Stomach (tissue), 9 donors: ENCODE measurements around the gene C16orf46. TPM values are rescaled to one million over a fixed set of nuclear protein-coding genes. Genes with fewer than 3 reads are reported as not detected.

Experiments used
- DNase-seq, 2 donors: peaks; one replicate each; pipeline versions ENCODE4 v3.0.0 to v3.0.0-alpha.2; 2013 to 2019
- H3K27ac ChIP-seq, 5 donors: fragments of 200-600 bp in 4 of 5; sonication (generic) in 4 of 5; one replicate each; pipeline ENCODE4 v1.5.1; 2013 to 2019; ENCODE audit warnings: mild to moderate bottlenecking in 1 of 5, moderate library complexity in 1 of 5
- H3K27me3 ChIP-seq, 3 donors: fragments of 200-600 bp; sonication (generic); one replicate each; pipeline ENCODE4 v1.5.1; 2017 to 2019; ENCODE audit warnings: mixed run types in 1 of 3
- H3K36me3 ChIP-seq, 4 donors: fragments of 200-600 bp; sonication (generic); 1 replicate in 3 of 4; 2 replicates in 1 of 4; pipeline ENCODE4 v1.5.1; 2016 to 2019
- H3K4me1 ChIP-seq, 4 donors: fragments of 200-600 bp; sonication (generic); one replicate each; pipeline ENCODE4 v1.5.1; 2016 to 2019
- H3K4me3 ChIP-seq, 4 donors: fragments of 200-600 bp; sonication (generic) in 3 of 4; one replicate each; pipeline ENCODE4 v1.5.1; 2016 to 2019; ENCODE audit warnings: mild to moderate bottlenecking in 1 of 4
- H3K9me3 ChIP-seq, 4 donors: fragments of 200-600 bp; sonication (generic); one replicate each; pipeline ENCODE4 v1.5.1; 2016 to 2019
- EP300 ChIP-seq: sonication (generic); formaldehyde crosslinking; IDR thresholded peaks from one replicate; pipeline ENCODE4 v1.6.1; 2017; ENCODE audit warnings: antibody characterized with exemption
- POLR2A ChIP-seq, 4 donors: fragments of 450-650 bp; IDR thresholded peaks; one replicate each; pipeline ENCODE4 v1.6.1; 2016; ENCODE audit warnings: antibody characterized with exemption in 4 of 4, control low read depth in 2 of 4, mild to moderate bottlenecking in 1 of 4, moderate library complexity in 1 of 4
- POLR2AphosphoS5 ChIP-seq, 3 donors: sonication (generic); formaldehyde crosslinking; IDR thresholded peaks; one replicate each; pipeline ENCODE4 v1.6.1; 2016; ENCODE audit warnings: antibody characterized with exemption in 3 of 3
- WGBS, 5 donors: extraction: QIAGEN DNeasy Blood & Tissue Kit in 3 of 5; methylation state at CpG; one replicate each; pipeline versions ENCODE4 v1.1.5 to v1.1.7; 2013 to 2018; 5-methylcytosine and 5-hydroxymethylcytosine counted together
- intact Hi-C: fragments of 100-400 bp; cut with DNase I; formaldehyde crosslinking; loops from one replicate; pipeline ENCODE4 v1.15.1; 2023; ENCODE audit warnings: low total_unique reads
- polyA plus RNA-seq, 3 donors: library from polyadenylated mRNA; stranded (reverse); fragments of 200-250 nt; gene quantifications; one replicate each; pipeline ENCODE4 v1.2.3, GENCODE V29; 2013
- total RNA-seq, 5 donors: library from RNA; depleted of rRNA; stranded (reverse); fragments of >200 nt; gene quantifications; one replicate each; pipeline versions ENCODE4 v1.1.0 to v1.2.3, GENCODE V29; 2014 to 2016
- TF ChIP-seq, protein P1 (sequence below), 7 experiments: fragments of 450-650 bp in 4 of 7; fragments of 200-600 bp in 3 of 7; sonication (generic) in 3 of 7; IDR thresholded peaks; one replicate each; pipeline ENCODE4 v1.5.1; 2016 to 2019; ENCODE audit warnings: antibody characterized with exemption in 7 of 7, control low read depth in 2 of 7, mild to moderate bottlenecking in 1 of 7
- donor health status: healthy with polysubstance abuse.
- donor health status: Bipolar disorder and iron deficiency.
- donor health status: healthy.

Gene C16orf46
- total and polyA plus RNA-seq, 8 donors: 0.44 to 1.1 (median 0.62) TPM; not detected in 4

DNA sequence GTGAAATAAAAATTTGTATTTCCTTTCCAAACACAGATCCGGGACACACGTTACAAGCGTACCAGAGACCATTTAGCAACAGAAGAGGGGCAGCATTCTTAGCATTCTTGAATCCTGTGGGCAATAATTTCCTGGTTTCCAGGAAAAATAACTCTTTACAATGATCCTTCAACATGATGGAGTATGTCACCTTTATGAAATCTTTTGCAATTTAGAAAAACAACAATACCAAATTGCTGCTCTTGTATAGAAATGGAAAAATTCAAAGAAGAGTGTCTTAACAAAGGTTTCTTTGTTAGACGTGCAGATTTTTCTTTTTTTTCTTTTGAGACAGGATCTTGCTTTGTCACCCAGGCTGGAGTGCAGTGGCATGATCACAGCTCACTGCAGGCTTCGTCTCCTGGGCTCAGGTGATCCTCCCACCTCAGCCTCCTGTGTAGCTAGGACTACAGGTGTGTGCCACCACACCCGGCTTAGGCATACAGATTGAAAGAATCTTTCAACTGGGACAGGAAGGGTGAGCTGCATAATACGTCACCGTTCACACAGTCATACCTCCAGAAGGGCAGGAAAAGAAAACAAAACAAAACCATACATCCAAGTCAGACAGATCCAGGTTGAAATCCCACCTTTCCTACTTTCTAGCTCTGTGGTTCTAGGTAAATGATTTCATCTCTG is 29.9 kb upstream of the C16orf46 start:
- Histone ChIP-seq H3K27me3 (no peaks in the 10 kb centered on the region), H3K9me3 (no peaks in the 10 kb centered on the region), H3K4me1 (no peaks in the 10 kb centered on the region), H3K27ac (no peak overlapping the region), H3K36me3 (no peaks in the 10 kb centered on the region), H3K4me3 (no peak overlapping the region)
- DNase-seq: no peak
- WGBS, 5 donors: 50 to 59% (median 56%) methylated on average over 8 of the region's 8 CpGs
- intact Hi-C loops: no loop called here
- TF ChIP-seq POLR2AphosphoS5 (IDR thresholded peaks at IDR 0.05): no peak
- TF ChIP-seq POLR2A (IDR thresholded peaks at IDR 0.05): no peak
- no peak for TF ChIP-seq EP300
- TF ChIP-seq, protein P1, sequence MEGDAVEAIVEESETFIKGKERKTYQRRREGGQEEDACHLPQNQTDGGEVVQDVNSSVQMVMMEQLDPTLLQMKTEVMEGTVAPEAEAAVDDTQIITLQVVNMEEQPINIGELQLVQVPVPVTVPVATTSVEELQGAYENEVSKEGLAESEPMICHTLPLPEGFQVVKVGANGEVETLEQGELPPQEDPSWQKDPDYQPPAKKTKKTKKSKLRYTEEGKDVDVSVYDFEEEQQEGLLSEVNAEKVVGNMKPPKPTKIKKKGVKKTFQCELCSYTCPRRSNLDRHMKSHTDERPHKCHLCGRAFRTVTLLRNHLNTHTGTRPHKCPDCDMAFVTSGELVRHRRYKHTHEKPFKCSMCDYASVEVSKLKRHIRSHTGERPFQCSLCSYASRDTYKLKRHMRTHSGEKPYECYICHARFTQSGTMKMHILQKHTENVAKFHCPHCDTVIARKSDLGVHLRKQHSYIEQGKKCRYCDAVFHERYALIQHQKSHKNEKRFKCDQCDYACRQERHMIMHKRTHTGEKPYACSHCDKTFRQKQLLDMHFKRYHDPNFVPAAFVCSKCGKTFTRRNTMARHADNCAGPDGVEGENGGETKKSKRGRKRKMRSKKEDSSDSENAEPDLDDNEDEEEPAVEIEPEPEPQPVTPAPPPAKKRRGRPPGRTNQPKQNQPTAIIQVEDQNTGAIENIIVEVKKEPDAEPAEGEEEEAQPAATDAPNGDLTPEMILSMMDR (IDR thresholded peaks at IDR 0.05): no peak

DNA sequence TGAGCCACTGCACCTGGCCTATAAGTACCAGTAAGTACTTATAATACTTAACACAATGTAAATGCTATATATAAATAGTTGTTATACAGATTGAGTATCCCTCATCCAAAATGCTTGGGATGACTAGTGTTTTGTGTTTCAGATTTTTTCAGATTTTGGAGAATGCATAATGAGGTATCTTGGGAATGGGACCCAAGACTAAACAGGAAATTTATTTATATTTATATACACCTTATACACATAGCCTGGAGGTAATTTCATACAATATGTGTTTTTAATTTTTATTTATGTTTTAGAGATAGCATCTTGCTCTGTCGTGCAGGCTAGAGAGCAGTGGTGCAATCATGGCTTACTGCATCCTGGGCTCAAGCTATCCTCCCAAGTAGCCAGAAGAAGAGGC is 28.9 kb upstream of the C16orf46 start:
- 76 to 86% (median 81%) methylated on average over 1 of the region's 1 CpG for WGBS, 5 donors
- Histone ChIP-seq H3K4me3 (no peak overlapping the region), H3K9me3 (no peaks in the 10 kb centered on the region), H3K27me3 (no peaks in the 10 kb centered on the region), H3K36me3 (no peaks in the 10 kb centered on the region), H3K27ac (no peak overlapping the region), H3K4me1 (no peaks in the 10 kb centered on the region)
- TF ChIP-seq EP300: no peak
- TF ChIP-seq POLR2A (IDR thresholded peaks at IDR 0.05): no peak
- TF ChIP-seq, protein P1 (IDR thresholded peaks at IDR 0.05): no peak
- TF ChIP-seq POLR2AphosphoS5 (IDR thresholded peaks at IDR 0.05): no peak
- intact Hi-C loops: no loop called here
- DNase-seq: no peak

DNA sequence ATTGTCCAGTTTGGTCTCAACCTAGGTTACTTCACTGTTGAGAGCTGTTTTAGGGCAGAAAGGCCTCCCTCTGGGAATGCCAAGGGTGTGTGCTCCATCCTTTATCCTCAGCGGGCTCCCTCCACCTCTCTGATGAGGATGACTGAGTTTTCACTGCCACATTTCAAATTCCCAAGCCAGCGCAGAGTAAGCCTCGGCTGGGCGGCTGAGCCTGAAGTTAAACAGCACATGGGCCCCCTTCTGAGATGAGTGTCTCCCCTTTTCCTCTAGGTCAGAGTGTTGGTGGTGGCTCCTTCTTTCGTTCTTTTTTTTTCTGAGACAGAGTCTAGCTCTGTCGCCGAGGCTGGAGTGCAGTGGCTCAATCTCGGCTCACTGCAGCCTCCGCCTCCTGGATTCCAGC is 24.7 kb upstream of the C16orf46 start:
- intact Hi-C loops: no loop called here
- Histone ChIP-seq H3K4me3 (no peak overlapping the region), H3K4me1 (peaks cover 2 to 5% (median 5%) of the 10 kb centered on the region in 4 donors), H3K36me3 (no peaks in the 10 kb centered on the region), H3K9me3 (no peaks in the 10 kb centered on the region), H3K27me3 (no peaks in the 10 kb centered on the region), H3K27ac (no peak overlapping the region)
- WGBS, 5 donors: 86 to 91% (median 88%) methylated on average over 9 of the region's 9 CpGs
- TF ChIP-seq POLR2AphosphoS5 (IDR thresholded peaks at IDR 0.05): no peak
- no peak for TF ChIP-seq POLR2A (IDR thresholded peaks at IDR 0.05)
- TF ChIP-seq, protein P1 (IDR thresholded peaks at IDR 0.05): no peak
- TF ChIP-seq EP300: no peak
- DNase-seq: no peak

DNA sequence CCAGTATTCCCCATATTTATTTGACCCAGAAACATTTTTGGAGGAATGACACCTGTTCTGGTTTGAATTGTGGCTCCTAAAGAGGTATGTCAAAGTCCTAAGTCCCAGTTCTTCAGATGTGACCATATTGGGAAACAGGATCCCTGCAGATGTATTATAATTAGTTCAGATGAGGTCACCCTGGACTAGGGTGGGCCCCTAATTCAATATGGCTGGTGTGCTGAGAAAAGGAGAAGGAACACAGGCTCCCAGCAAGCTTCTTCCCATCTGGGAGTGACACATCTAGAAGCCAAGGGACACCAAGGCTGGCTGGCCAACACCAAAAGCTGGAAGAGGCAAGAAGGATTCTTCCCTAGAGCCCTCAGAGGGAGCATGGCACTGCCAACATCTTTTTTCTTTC is 22.9 kb upstream of the C16orf46 start:
- H3K36me3 ChIP-seq: no peaks in the 10 kb centered on the region
- H3K27me3 ChIP-seq: no peaks in the 10 kb centered on the region
- intact Hi-C loops: no loop called here
- no peak overlapping the region for H3K4me3 ChIP-seq
- H3K9me3 ChIP-seq: no peaks in the 10 kb centered on the region
- peaks cover 5 to 10% (median 8%) of the 10 kb centered on the region in 4 donors for H3K4me1 ChIP-seq
- no peak for DNase-seq
- H3K27ac ChIP-seq: no peak overlapping the region
- TF ChIP-seq, protein P1 (IDR thresholded peaks at IDR 0.05): no peak
- TF ChIP-seq EP300 (no peak), POLR2AphosphoS5 (IDR thresholded peaks at IDR 0.05) (no peak), POLR2A (IDR thresholded peaks at IDR 0.05) (no peak)
